GM12873 (cell line): Measurements from ENCODE around the gene UBE2J1.
A peak's percentile ranks its signal among the peaks of the same experiment; 100 is the strongest.

Experiments
- TF ChIP-seq, protein P1 (sequence below): IDR thresholded peaks from 2 replicates; pipeline ENCODE4 v1.5.1; 2012; ENCODE audit warnings: low read depth, mild to moderate bottlenecking, moderate library complexity, low read length, control low read depth; ENCODE audit not compliant: insufficient read depth; ENCODE audit errors: missing control alignments

The UBE2J1 gene

DNA sequence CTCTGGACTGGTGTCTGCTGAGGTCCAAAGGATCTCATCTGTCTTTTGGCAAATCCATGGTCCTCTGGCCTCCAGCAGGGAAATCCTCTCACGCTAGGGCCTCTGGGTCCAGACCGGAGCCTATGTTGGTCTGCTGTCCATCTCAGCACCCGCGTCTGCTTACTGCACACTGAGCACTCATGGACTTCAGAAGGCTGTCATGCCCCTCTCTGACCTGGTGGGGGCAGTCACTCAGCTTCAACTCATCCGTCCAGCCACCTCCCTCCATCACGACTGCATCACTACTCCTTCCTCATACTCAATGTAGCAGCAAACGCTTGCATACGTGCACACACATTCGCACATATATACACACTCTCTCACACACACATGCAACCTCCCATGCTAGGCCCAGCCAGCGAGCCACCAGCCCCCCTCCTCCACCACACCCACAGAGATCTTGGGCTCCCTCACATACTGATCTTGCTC, 70.7 kb downstream of the UBE2J1 start:
- TF ChIP-seq, protein P1, sequence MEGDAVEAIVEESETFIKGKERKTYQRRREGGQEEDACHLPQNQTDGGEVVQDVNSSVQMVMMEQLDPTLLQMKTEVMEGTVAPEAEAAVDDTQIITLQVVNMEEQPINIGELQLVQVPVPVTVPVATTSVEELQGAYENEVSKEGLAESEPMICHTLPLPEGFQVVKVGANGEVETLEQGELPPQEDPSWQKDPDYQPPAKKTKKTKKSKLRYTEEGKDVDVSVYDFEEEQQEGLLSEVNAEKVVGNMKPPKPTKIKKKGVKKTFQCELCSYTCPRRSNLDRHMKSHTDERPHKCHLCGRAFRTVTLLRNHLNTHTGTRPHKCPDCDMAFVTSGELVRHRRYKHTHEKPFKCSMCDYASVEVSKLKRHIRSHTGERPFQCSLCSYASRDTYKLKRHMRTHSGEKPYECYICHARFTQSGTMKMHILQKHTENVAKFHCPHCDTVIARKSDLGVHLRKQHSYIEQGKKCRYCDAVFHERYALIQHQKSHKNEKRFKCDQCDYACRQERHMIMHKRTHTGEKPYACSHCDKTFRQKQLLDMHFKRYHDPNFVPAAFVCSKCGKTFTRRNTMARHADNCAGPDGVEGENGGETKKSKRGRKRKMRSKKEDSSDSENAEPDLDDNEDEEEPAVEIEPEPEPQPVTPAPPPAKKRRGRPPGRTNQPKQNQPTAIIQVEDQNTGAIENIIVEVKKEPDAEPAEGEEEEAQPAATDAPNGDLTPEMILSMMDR = peak; percentile 96

DNA sequence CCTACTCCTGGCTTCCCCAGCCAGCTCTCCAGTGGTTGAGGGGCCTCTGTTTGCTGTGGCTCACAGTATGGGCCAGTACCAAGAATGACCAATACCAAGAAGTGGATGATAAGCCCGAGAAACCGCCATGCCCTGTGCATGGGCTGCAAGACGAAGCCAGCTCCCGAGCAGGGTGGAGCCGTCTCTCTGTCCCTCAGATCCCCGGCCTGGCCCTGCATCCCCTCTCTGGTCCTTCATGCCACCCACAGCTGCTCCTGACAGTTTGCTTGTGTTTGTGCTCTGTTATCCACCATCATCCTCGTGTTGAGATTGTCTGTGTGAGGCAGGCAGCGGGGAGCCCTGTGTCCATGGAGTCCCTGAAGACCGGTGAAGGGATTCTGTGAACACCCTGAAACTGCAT, 73.6 kb downstream of the UBE2J1 start:
- TF ChIP-seq, protein P1 = no peak
